Suppressor macrophage treated with lipopolysaccharide for 1 hour (primary cell): ENCODE data around the gene RNASE11.
"Not testable (repeated sequence)": the region's sequence is repeated elsewhere in the genome, so short reads cannot be mapped to it uniquely, and the experiment has no call there.

Experiments
- DNase-seq, 3 donors: peaks; one replicate each; pipeline ENCODE4 v3.0.0-alpha.2; 2020 to 2022

RNASE11 gene

GRCh38 chr14:20578784-20579502 lies 8.9 kb downstream of the RNASE11 start:
- DNase-seq = no peak

GRCh38 chr14:20578325-20578724 lies 9.5 kb downstream of the RNASE11 start:
- no peak for DNase-seq

- not testable (repeated sequence) for DNase-seq
Measured at GRCh38 chr14:20572382-20572990, 15.3 kb downstream of the RNASE11 start.

GRCh38 chr14:20570720-20571119 lies 17.1 kb downstream of the RNASE11 start:
- DNase-seq = peak; percentile 46 to 74 (median 59)

GRCh38 chr14:20569865-20570264 lies 17.9 kb downstream of the RNASE11 start:
- not testable (repeated sequence) for DNase-seq

- DNase-seq = no peak
Measured at GRCh38 chr14:20569066-20569465, 18.7 kb downstream of the RNASE11 start.

- DNase-seq = no peak
Measured at GRCh38 chr14:20568393-20568792, 19.4 kb downstream of the RNASE11 start.

GRCh38 chr14:20567199-20567598 lies 20.6 kb downstream of the RNASE11 start:
- DNase-seq = not testable (repeated sequence)

- DNase-seq = no peak
Measured at GRCh38 chr14:20564501-20564997, 23.3 kb downstream of the RNASE11 start.

- DNase-seq = no peak
Measured at GRCh38 chr14:20563971-20564370, 23.8 kb downstream of the RNASE11 start.

GRCh38 chr14:20560961-20561360 lies 26.8 kb downstream of the RNASE11 start, which contains the start of gene RNASE9:
Gene RNASE9 (minus strand): TSS chr14:20561047.
- DNase-seq = no peak

GRCh38 chr14:20559461-20559904 lies 28.3 kb downstream of the RNASE11 start:
- no peak for DNase-seq

- no peak for DNase-seq
Measured at GRCh38 chr14:20557212-20557542, 30.6 kb downstream of the RNASE11 start.

- peak; percentile 27 to 66 (median 62) for DNase-seq
Measured at GRCh38 chr14:20556500-20557211, 31.1 kb downstream of the RNASE11 start.

- peak; percentile 7 to 39 (median 37) for DNase-seq
Measured at GRCh38 chr14:20555845-20556244, 32.0 kb downstream of the RNASE11 start.

GRCh38 chr14:20553024-20553423 lies 34.8 kb downstream of the RNASE11 start:
- DNase-seq = no peak

GRCh38 chr14:20551606-20552005 lies 36.2 kb downstream of the RNASE11 start:
- no peak for DNase-seq

- DNase-seq = peak; percentile 60 to 84 (median 82)
Measured at GRCh38 chr14:20550926-20551325, 36.9 kb downstream of the RNASE11 start.

GRCh38 chr14:20548414-20549158 lies 39.2 kb downstream of the RNASE11 start:
- DNase-seq = no peak

GRCh38 chr14:20546877-20547276 lies 40.9 kb downstream of the RNASE11 start:
- DNase-seq = no peak

GRCh38 chr14:20539906-20540305 lies 47.9 kb downstream of the RNASE11 start:
- DNase-seq = no peak
